ENCODE measurements around the gene PTS. TPM values are rescaled to one million over a fixed set of nuclear protein-coding genes. Genes with fewer than 3 reads are reported as not detected.

The PTS gene
- total and polyA plus RNA-seq, 4 donors: 11.3 to 106 (median 49.5) TPM

DNA sequence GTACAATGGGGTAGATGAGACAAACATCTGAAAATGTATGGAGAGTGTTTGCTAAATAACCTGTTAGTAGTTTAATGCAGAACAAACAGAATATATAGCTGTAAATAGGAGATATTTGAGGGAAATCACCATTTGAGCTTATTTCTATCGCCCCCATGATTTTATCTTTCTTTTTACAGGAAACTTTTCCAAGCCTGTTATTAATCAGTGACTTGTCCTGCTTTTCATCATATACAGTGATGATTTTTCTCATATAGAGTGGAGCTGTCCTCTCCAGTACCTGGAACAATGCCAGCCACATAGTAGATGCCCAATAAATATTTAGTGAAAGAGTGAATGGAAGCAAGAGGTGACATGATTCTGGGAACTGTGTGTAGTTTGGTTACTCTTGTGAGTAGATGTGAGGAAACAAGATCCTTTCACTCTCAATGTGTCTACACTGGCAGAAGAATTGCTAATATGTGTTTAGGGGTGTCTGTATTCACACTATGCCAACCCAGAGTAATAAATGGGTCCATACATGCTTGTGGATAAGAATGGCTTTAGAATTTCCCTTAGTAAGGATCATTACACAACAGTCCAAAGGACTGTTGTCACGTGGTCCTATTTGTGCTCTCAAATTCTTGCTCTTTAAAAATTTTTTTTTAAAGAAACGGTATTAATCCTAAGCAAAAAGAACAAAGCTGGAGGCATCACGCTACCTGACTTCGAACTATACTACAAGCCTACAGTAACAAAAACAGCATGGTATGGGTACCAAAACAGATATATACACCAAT lies 2.3 kb upstream of the PTS start:
- H3K4me3 ChIP-seq (ENCODE audit: low read depth in 1 of 3, low read length in 3 of 3): no peak overlapping the region
- peaks cover 0 to 8% (median 4%) of the 10 kb centered on the region in 4 donors for H3K36me3 ChIP-seq (ENCODE audit: control insufficient read depth in 4 of 4, insufficient read depth in 3 of 4, low read depth in 1 of 4, low read length in 3 of 4)
- WGBS: 75% methylated on average over 5 of the region's 5 CpGs
- peaks cover 20 to 61% (median 39%) of the 10 kb centered on the region in 4 donors for H3K4me1 ChIP-seq (ENCODE audit: control insufficient read depth in 4 of 4, insufficient read depth in 4 of 4, low read length in 3 of 4)
- no peak overlapping the region for H3K9ac ChIP-seq (ENCODE audit: low read depth in 1 of 2, low read length in 2 of 2)
- DNase-seq (ENCODE audit: low spot score): no peak
- peak; percentile 63 to 64 for TF ChIP-seq HNF4A (conservative IDR thresholded peaks at IDR 0.05)
- no peak for TF ChIP-seq HNF4G (IDR thresholded peaks at IDR 0.05)
- H3K27me3 ChIP-seq (ENCODE audit: control insufficient read depth in 4 of 4, insufficient read depth in 4 of 4, low read length in 3 of 4): no peaks in the 10 kb centered on the region
- no peaks in the 10 kb centered on the region for H3K9me3 ChIP-seq (ENCODE audit: control insufficient read depth in 4 of 4, low read length in 3 of 4)
- H3K27ac ChIP-seq (ENCODE audit: low read depth in 1 of 2, low read length in 2 of 2): peak overlapping the region; percentile 69 to 88

DNA sequence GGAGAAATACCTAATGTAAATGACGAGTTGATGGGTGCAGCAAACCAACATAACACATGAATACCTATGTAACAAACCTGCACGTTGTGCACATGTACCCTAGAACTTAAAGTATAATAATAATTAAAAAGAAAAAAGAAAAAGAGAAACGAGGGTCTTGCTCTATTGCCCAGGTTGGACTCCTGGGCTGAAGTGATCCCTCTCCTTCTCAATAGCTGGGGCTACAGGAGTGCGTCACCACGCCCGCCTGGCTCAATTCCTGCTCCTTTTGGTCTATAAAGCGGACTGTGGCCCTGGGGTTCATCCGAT lies 521 bp upstream of the PTS start:
- H3K4me1 ChIP-seq (ENCODE audit: control insufficient read depth in 4 of 4, insufficient read depth in 4 of 4, low read length in 3 of 4): peaks cover 20 to 48% (median 27%) of the 10 kb centered on the region in 4 donors
- peak overlapping the region; percentile 96 to 97 for H3K27ac ChIP-seq (ENCODE audit: low read depth in 1 of 2, low read length in 2 of 2)
- peak overlapping the region; percentile 60 to 82 (median 61) for H3K4me3 ChIP-seq (ENCODE audit: low read depth in 1 of 3, low read length in 3 of 3)
- H3K9ac ChIP-seq (ENCODE audit: low read depth in 1 of 2, low read length in 2 of 2): peak overlapping the region; percentile 77 to 97
- WGBS: 20% methylated on average over 8 of the region's 8 CpGs
- DNase-seq (ENCODE audit: low spot score): no peak
- H3K36me3 ChIP-seq (ENCODE audit: control insufficient read depth in 4 of 4, insufficient read depth in 3 of 4, low read depth in 1 of 4, low read length in 3 of 4): peaks cover 5 to 21% (median 16%) of the 10 kb centered on the region in 4 donors
- TF ChIP-seq, protein P1, sequence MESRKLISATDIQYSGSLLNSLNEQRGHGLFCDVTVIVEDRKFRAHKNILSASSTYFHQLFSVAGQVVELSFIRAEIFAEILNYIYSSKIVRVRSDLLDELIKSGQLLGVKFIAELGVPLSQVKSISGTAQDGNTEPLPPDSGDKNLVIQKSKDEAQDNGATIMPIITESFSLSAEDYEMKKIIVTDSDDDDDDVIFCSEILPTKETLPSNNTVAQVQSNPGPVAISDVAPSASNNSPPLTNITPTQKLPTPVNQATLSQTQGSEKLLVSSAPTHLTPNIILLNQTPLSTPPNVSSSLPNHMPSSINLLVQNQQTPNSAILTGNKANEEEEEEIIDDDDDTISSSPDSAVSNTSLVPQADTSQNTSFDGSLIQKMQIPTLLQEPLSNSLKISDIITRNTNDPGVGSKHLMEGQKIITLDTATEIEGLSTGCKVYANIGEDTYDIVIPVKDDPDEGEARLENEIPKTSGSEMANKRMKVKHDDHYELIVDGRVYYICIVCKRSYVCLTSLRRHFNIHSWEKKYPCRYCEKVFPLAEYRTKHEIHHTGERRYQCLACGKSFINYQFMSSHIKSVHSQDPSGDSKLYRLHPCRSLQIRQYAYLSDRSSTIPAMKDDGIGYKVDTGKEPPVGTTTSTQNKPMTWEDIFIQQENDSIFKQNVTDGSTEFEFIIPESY (IDR thresholded peaks at IDR 0.05): peak; percentile 34
- TF ChIP-seq, protein P2, sequence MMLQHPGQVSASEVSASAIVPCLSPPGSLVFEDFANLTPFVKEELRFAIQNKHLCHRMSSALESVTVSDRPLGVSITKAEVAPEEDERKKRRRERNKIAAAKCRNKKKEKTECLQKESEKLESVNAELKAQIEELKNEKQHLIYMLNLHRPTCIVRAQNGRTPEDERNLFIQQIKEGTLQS (IDR thresholded peaks at IDR 0.05): peak; percentile 93
- no peak for TF ChIP-seq FOXA1 (IDR thresholded peaks at IDR 0.05)
- TF ChIP-seq RAD21 (IDR thresholded peaks at IDR 0.05): no peak
- TF ChIP-seq JUND (IDR thresholded peaks at IDR 0.05): no peak
- no peak for TF ChIP-seq RXRA (IDR thresholded peaks at IDR 0.05)
- TF ChIP-seq, protein P3, sequence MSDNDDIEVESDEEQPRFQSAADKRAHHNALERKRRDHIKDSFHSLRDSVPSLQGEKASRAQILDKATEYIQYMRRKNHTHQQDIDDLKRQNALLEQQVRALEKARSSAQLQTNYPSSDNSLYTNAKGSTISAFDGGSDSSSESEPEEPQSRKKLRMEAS (IDR thresholded peaks at IDR 0.05): no peak
- no peak for TF ChIP-seq EGR1 (IDR thresholded peaks at IDR 0.05; ENCODE audit: low read depth in 2 of 2)
- TF ChIP-seq, protein P4, sequence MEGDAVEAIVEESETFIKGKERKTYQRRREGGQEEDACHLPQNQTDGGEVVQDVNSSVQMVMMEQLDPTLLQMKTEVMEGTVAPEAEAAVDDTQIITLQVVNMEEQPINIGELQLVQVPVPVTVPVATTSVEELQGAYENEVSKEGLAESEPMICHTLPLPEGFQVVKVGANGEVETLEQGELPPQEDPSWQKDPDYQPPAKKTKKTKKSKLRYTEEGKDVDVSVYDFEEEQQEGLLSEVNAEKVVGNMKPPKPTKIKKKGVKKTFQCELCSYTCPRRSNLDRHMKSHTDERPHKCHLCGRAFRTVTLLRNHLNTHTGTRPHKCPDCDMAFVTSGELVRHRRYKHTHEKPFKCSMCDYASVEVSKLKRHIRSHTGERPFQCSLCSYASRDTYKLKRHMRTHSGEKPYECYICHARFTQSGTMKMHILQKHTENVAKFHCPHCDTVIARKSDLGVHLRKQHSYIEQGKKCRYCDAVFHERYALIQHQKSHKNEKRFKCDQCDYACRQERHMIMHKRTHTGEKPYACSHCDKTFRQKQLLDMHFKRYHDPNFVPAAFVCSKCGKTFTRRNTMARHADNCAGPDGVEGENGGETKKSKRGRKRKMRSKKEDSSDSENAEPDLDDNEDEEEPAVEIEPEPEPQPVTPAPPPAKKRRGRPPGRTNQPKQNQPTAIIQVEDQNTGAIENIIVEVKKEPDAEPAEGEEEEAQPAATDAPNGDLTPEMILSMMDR (IDR thresholded peaks at IDR 0.05; ENCODE audit: low read depth, low read length, missing input control): no peak
- peak in 1 of 2 donors; percentile 94 for TF ChIP-seq HNF4A (conservative IDR thresholded peaks at IDR 0.05)
- TF ChIP-seq, protein P5, sequence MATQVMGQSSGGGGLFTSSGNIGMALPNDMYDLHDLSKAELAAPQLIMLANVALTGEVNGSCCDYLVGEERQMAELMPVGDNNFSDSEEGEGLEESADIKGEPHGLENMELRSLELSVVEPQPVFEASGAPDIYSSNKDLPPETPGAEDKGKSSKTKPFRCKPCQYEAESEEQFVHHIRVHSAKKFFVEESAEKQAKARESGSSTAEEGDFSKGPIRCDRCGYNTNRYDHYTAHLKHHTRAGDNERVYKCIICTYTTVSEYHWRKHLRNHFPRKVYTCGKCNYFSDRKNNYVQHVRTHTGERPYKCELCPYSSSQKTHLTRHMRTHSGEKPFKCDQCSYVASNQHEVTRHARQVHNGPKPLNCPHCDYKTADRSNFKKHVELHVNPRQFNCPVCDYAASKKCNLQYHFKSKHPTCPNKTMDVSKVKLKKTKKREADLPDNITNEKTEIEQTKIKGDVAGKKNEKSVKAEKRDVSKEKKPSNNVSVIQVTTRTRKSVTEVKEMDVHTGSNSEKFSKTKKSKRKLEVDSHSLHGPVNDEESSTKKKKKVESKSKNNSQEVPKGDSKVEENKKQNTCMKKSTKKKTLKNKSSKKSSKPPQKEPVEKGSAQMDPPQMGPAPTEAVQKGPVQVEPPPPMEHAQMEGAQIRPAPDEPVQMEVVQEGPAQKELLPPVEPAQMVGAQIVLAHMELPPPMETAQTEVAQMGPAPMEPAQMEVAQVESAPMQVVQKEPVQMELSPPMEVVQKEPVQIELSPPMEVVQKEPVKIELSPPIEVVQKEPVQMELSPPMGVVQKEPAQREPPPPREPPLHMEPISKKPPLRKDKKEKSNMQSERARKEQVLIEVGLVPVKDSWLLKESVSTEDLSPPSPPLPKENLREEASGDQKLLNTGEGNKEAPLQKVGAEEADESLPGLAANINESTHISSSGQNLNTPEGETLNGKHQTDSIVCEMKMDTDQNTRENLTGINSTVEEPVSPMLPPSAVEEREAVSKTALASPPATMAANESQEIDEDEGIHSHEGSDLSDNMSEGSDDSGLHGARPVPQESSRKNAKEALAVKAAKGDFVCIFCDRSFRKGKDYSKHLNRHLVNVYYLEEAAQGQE (IDR thresholded peaks at IDR 0.05): no peak
- peak; percentile 91 for TF ChIP-seq HNF4G (IDR thresholded peaks at IDR 0.05)
- TF ChIP-seq TAF1 (conservative IDR thresholded peaks at IDR 0.05): no peak
- no peaks in the 10 kb centered on the region for H3K27me3 ChIP-seq (ENCODE audit: control insufficient read depth in 4 of 4, insufficient read depth in 4 of 4, low read length in 3 of 4)
- H3K9me3 ChIP-seq (ENCODE audit: control insufficient read depth in 4 of 4, low read length in 3 of 4): no peaks in the 10 kb centered on the region

All from liver (tissue), 9 donors.